LNCaP clone FGC (cell line): ENCODE results near the gene GNPAT.

Experiments
- DNase-seq: peaks from one replicate; pipeline ENCODE4 v3.0.0-alpha.2; 2011; ENCODE audit warnings: low read depth
- H3K4me3 ChIP-seq: 2 replicates; pipeline ENCODE4 v1.5.1; 2011; ENCODE audit warnings: mild to moderate bottlenecking, low read depth, low read length, control low read depth
- CTCF ChIP-seq: IDR thresholded peaks from 2 replicates; pipeline ENCODE4 v1.5.1; 2012; ENCODE audit warnings: mild to moderate bottlenecking; ENCODE audit not compliant: control insufficient read depth, insufficient read depth; ENCODE audit errors: extremely low read depth

The GNPAT gene

DNA sequence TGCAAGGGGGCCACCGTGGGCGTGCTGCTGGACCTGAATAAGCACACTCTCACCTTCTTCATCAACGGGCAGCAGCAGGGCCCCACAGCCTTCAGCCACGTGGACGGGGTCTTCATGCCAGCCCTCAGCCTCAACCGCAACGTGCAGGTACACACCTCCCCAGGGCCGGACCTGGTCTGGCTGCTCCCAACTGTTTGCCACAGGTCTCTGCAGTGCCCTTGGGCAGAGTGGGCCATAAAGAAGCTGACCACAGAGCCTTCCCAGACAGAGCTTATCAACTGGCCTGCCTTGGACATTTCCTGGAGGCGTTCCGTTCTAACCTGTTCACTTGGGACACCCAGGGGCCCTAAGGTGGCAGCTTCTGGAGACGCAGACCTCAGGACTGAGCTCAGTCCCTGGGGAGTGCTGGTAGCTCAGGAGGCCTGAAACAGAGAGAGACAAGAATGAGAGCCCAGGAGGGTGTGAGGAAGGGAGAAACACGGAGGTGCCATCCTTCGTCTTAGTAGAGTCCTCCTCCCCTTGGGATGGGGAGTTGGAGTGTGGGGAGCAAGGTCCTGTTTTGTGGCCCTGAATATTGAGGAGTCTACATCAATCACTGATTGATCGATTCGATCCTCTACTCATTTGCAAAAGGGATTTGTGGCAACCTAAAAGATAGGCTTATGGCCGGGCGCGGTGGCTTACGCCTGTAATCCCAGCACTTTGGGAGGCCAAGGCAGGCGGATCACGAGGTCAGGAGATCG, 27.0 kb upstream of the GNPAT start:
- no peak for TF ChIP-seq CTCF
- H3K4me3 ChIP-seq = no peak overlapping the region
- no peak for DNase-seq

GRCh38 chr1:231214918-231215680, 25.9 kb upstream of the GNPAT start:
- no peak overlapping the region for H3K4me3 ChIP-seq

DNA sequence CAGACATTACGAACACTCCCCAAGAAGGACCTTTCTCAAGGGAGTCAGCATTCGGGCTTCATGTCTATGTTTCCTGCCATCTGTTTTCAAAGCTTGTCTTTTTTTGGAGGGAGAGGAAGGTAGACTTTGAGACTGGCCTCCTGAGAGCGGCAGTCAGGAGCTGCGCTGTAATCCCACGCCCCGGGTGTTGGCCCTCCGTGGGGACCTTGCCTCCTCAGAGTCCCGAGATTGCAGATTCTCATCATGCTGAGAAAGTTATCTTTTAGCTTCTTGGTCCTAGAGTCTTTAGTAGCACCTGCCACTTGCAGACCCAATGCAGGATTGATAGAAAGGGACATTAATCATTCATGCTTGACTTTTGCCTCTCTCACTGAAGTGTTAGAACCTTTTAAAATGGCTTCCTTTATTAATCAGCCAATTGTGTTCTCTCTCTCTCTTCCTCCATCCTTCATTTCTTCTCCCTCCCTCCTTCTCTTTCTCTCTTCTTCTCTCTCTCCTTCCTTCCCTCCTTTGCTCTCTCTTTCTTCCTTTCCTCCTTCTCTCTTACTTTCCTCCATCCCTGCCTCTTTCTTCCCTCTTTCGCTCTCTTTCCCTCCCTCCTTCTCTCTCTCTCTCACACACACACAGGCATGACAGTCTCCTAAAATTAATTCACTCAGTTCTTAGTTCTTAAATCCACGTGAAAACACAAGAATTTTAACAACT, 25.2 kb upstream of the GNPAT start:
- no peak overlapping the region for H3K4me3 ChIP-seq
- TF ChIP-seq CTCF = no peak

More at GRCh38 chr1:231214918-231215680, 25.9 kb upstream of the GNPAT start:
- DNase-seq = no peak
- no peak for TF ChIP-seq CTCF

DNA sequence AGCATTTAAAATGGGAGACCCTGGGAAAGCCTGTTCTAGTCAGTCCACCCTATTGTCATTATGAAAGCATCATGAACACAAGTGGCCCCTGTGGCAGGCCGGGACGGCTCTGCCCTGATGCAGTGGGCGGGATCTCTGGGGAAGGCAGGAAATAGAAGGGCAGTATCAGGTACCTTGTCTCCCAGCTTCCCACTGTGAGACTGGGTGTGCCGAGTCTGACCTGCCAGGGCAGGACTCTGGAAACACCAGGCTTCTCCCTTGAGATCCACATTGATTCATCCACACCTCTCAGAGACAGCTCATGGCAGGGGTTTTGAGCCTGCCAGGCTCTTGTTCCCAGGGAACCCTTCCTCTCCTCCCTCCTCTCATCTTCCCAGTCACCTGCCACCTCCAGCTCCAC, 24.5 kb upstream of the GNPAT start:
- H3K4me3 ChIP-seq = no peak overlapping the region
- DNase-seq = no peak
- TF ChIP-seq CTCF = no peak

More for the DNA sequence above, 25.2 kb upstream of the GNPAT start:
- no peak for DNase-seq

- H3K4me3 ChIP-seq = no peak overlapping the region
- DNase-seq = no peak
- no peak for TF ChIP-seq CTCF
Observed at GRCh38 chr1:231217056-231217455, 24.0 kb upstream of the GNPAT start.

GRCh38 chr1:231218078-231218477, 22.9 kb upstream of the GNPAT start:
- TF ChIP-seq CTCF = no peak
- no peak overlapping the region for H3K4me3 ChIP-seq
- DNase-seq = no peak
